EL (cell line): Measurements from ENCODE around the gene LTBP2.
A peak's percentile ranks its signal among the peaks of the same experiment; 100 is the strongest.

Experiments used
- DNase-seq: peaks from one replicate; pipeline ENCODE4 v3.0.0-alpha.2; 2016

The LTBP2 gene

DNA sequence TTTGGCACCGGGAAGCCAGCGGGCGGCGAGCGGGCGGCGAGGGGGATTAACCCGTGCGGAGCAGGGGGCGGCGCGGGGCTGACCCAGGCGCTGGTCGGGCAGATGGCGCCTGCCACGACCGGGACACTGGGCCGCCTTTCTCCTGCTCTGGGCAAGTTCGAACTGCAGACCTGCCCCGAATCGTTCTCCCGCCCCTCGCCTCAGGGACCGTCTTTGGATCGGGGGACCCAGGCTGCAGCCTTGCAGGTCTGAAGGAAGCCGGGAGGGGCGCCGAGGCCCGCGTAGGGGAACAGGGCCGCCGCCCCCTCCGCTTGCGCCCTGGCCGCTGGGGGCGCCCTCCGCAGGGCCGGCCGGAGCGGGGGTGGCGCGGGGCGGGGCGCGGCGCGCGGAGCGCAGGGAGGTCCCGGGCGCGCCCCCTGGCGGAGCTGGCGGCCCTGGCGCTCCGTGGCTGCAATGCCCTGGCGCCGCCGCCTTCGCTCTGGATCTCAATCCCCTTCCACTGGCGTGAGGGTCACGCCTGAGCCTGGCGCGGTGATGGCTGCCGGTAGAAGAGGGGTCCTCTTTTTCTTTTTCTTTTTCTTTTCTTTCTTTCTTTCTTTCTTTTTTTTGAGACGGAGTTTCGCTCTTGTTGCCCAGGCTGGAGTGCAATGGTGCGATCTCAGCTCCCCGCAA lies 449 bp upstream of the LTBP2 start:
- peak; percentile 83 for DNase-seq

DNA sequence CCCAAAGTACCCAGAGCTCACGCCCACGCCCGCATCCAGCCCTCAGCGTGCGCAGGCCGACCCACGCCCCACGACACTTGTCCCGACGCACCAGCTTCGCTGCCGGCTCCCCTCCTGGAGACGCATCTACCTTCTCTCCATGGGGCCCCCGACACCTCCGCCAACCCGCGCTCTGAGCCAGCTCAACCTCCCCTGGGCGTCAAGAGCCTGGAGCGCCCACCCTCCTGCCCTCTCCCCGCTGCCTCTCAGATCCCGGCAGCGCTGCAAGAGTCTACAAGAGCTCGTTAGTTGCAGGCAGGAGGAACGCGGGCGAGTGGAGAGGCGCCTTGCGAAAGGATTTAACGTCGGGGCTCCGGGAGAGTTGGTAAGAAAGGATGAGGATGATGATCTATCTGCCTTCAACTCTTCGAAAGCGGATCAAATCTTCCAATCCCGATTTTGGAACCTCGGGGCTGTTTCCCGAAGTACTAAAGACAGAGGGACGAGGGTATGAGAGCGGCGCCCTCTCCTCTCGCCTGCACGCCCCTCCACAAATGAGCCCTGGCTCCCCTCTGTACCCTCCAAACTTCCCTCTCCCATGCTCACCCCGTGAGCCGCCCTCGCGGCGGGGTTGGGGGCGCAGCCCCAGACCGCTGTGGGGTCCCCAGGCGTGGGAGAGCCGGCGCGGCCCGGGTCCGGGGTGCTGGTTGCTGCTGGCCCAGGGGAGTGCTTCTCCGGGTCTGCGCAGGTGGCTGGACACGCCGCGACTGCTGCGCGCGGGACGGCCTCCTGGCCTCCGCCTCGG lies 979 bp downstream of the LTBP2 start:
- no peak for DNase-seq

DNA sequence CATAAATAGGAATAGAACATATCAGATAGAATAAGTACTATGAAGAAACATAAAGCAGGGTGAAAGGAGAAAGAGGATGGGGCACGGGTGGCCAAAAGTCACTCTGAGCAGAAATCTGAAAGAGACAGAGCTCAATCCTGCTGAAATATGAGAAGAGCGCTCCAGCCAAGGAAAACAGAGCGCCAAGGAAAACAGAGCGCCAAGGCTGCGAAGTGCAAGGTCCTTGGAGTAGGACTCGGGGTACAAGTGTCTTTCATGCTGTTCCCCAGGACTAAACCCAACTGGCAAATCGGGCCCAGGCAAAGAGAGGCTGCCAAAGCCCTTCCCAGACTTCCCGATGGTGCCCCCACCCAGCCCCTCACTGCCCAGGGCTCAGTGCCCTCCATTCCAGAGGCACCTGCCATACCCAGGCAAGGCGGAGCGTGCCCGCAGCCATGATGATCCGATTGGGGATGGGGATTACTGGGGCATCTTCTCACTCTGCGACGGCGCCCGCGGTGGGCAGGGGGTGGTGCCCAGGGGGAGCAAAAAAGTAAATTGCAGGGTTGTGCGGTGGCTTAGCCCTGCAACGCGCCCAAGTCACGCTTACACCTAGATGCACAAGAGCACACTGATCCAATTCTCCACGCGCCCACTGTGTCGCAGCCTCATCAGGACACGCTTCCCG lies 1.7 kb downstream of the LTBP2 start:
- no peak for DNase-seq

DNA sequence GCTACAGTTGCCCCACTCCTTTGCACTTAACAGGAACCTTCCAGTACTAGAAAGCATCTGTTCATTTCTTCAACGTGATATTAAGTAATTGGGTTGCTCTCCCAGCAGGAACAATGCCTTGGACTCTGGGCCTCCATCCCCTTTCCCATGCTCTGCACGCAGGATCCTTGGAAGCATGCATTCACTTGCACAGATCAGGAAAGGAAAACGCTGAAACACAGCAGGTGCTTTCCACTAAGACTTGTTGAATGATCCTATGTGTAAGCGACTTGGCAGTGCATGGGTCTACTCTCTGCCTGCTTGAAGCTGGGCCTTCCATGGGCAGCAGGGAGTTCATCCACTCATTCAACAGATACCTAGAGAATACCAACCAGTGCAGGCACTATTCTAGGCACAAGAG lies 2.3 kb downstream of the LTBP2 start:
- DNase-seq = no peak

DNA sequence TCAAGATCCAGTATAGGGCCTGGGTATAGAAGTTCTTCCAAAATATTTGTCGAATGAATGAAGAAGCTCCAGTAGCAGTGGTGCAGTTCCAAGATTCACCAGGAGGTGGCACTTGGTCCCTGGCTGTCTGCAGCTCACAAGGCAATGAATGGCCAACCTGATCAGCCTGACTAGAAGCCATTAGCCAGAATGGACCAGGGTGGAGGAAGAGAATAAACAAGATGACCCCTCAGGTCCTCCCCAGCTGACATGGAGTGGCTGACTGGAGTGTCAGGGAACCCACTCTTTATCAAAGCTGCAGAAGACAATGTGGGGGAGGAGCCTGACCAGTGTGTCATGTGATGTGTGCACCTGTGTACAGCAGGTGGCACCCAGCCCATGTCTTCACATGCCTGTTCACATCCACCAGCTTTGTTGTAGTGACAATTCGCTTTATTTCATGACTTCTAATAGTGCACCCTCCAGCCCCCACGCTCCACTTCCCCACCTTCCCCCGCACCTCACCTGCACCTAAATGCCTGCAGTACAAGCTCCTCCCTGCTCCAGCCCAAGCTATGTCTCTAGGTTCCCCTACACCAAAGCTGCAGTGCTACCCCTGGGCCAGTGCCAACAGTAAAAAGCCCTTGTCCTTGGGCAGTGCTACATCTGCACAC lies 3.0 kb downstream of the LTBP2 start:
- peak; percentile 85 for DNase-seq

DNA sequence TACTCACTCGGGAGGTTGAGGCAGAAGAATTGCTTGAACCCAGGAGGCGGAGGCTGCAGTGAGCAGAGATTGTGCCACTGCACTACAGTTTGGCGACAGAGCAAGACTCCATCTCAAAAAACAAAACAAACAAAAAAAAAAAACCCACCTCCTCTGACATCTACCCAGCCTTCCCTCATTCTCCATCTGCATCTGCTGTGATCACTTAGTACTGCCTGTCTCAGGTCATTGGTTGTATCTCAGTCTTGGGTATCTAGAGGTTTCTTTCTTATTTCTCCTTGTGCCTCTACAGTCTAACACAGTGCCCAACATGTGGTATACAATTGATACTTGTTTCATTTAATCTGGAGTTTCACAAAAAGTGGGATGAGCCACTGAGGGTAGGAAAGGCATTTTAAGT lies 5.3 kb downstream of the LTBP2 start:
- DNase-seq = no peak

DNA sequence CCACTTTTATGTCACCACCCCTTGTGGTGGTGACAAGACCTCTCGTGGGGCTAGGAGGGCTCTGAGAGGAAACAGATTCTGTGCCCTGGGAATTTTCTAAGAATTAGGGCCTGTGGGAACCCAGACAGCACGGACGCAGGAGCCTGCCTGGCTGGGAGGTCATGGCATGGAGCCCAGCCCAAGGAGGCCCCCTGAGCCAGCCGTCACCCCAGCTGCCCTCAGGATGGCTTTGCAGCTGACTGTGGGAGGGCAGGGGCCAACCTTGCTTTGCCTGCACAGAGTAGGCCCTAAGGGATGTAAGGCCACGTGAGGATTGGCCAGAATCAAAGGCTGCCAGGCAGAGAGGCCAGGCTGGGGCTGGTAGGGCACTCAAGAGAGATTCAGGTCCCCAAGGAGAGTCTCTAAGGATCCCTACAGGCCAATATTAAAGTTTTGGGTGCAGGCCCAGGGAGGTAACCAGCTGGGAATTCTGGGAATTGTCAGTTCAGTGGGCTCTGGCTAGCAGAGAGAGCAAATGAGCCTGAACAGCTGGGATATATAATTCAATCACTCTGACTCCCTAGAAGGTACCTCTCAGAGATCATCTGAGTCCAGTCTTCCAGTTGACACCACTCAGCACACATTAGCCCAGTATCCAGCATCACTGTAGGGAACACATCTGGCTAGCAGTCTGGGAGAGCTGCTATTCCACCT lies 6.4 kb downstream of the LTBP2 start:
- no peak for DNase-seq

DNA sequence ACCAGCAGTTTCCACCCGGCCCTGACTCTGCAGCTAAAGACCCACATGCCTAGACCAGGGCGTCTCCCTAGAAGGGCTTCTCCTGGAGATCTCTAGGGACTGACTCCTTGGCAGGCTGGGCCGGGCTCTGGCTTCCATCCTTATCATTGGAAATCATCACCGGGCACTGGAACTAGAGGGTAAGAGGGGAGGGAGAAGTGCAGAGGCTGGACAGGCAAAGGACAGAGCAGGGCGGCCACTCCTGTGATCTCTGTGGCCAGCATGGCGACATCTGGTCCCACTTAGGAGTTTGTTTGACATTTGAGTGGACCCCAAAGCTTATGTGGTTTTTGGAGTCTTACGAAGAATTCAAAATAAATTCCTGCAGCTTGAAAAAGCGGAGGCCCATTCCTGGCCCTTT lies 7.1 kb downstream of the LTBP2 start:
- DNase-seq = peak; percentile 30

DNA sequence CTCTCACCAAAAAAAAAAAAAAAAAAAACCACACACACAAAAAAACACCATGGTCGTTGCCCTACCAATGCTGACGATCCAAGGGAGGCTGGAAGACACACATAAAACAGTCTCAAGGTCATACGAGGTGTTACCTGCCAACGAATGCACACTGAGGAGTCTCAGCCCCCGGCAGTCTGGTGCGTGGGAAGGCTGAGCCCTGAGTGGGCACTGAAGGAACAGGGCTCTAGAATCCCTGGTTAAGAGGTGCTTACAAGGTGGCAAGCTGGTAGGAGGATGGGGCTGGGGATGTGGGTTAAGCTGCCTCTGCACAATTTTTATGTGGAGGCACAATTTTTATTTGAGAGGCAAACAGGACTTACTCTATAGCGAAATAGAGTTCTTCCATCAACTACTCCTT lies 7.9 kb downstream of the LTBP2 start:
- DNase-seq = no peak

DNA sequence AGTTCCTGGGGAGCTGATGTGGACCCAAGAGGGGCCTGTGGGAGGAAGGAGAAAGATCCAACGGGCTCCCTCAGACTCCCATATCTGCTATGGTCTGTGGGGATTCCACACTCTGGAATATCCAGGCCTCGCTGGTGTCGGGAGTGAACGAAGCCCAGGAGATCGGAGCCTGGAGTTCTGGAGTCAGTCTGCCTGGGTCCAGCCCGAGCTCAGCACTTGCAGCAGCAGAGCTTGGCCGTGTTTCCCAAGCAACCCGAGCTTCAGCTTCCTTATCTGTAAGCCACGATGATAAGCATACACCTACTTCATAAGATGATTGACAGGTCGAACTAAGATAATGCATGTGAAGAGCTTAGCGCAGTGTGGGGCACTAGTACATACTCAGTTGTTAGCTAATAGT lies 10.1 kb downstream of the LTBP2 start:
- DNase-seq = no peak

DNA sequence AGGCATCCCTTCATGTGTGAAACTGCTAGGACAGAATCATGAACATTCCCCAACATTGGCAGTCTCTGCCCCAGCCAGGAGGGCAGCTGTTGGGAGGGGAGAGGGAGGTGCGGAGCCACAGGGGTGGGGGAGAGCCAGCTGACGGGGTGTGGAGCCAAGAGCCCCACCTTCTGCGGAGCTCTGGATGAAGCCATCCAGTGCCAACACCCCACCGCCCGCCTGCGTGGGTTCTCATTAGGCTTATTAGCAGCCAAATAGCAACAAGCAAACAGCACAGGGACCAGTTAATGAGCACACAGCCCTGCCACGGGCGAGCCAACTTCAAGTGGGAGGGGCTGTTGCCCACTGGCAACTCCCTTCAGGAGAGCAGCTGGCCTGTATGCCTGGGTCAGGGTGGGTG lies 12.1 kb downstream of the LTBP2 start:
- no peak for DNase-seq

DNA sequence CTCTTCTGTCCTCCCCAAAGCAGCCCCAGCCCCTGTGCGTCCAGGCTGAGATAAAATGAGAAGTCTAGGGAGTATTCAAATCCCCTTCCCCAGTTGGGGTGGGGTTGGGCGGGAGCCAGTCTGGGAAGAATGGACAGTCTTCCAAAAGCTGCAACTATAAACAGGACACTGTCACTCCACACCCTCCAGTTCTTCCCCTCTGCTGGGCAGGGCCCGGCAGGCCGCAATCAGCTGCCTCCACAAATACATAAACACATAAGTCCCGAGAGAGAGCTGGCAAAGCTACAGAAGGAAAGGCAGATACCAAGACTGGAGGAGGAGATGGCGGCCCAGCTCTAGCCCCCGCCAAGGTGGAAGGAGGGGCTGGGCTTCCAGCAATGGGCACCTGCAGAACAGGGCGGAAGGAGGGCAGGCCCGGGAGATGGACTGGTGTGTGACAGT lies 12.7 kb downstream of the LTBP2 start:
- no peak for DNase-seq

DNA sequence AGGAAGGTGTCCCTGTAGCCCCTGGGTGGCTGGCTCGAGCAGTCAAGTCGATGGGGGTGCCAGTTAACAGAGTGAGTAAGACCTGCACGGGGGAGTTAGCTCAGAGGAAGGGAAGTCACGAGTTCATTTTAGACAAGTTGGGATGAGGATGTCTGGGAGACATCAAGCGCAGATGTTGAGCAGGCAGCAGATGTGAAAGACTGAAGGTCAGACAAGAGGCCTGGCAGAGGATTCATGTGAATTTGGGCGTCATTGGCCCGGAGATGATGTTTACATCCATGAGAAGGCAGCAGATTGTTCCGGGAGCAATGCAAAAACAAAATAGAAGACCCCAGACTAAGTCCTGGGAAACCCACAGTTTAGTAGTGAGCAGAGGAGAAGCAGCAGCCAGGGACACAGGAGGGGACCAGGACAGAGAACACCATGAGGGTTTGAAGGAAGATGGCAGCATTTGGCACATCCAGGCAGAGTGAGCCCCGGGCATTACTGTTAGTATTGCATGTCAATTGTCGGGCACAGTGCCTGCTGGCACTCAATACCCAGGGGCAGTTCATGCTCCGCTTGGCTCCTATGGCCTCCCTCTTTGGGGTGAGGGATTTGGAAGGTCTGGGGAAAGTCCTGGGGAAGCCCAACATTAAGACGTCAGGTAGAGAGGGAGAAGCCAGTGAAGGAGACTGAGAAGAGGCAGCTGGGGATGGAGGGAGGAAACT lies 15.1 kb downstream of the LTBP2 start:
- no peak for DNase-seq

DNA sequence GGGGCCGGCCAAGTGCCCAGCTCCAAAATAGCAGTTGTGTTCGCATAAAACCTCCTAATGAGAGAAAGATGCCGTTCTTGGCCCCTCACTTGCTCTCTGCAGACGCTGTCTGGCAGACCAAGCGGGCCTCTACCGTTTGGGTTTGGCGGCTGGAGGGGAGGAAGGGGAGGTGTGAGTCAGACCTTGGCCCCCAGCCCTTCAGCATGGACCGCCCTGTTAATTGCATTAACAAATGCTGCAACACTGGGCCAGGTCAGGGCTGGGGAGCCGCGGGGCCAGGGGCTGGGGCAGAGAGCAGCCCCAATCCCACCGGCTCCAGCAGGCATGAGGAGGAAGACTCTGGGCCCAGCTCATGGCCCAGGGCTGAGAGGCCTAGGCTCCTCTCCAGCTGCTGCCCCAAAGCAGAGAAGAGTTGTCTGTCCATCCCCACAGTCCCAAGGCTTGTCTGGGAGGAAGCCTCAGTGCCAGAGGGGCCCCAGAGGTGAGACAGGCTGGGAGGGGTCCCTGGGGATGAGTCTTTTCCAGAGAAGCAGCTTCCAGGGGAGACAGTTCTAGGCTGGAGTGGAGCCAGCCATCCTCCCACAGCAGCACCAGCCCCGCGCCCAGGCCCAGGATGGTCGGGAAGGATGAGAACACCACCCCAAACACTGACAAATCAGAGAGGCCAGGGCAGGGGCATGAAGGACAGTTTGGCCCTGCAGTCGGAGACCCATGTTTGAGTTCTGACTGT lies 16.9 kb downstream of the LTBP2 start:
- no peak for DNase-seq

DNA sequence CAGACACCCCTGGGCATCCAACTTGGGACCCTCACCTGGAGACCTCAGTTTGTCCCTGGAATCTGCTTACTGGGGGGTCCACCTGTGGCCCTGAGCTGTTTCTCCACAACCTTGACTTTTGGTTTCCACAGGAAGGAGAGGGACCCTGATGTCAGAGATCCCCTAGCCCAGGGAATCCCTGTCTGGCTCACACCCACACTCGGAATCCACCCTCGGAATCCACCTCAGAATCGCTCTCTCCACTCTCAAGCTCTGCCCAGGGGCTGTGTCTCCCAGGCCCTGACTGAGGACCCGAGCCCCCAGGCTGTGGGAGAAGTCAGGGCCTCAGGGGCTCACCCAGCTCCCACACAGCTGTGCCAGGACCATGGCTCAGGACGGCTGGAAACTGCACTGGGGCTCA lies 17.4 kb downstream of the LTBP2 start:
- DNase-seq = no peak

DNA sequence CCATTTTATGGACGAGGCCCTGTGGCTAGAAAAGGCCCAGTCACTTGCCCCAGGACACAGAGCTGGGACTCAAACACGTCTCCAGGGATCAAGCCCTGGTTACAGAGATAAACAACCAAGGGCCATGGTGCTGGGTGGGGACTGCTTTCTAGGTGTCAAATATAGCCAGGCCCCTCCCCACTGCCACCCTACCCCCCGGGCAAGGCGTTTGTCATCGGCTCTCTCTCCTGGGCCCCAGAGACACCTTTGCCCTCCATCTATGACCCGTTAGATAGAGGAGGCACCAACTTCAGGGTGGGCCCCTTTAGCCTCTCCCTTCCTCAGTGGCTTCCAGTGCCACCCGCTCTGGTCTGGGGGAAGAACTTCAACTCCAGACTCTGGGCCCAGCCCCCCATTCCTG lies 18.0 kb downstream of the LTBP2 start:
- no peak for DNase-seq

DNA sequence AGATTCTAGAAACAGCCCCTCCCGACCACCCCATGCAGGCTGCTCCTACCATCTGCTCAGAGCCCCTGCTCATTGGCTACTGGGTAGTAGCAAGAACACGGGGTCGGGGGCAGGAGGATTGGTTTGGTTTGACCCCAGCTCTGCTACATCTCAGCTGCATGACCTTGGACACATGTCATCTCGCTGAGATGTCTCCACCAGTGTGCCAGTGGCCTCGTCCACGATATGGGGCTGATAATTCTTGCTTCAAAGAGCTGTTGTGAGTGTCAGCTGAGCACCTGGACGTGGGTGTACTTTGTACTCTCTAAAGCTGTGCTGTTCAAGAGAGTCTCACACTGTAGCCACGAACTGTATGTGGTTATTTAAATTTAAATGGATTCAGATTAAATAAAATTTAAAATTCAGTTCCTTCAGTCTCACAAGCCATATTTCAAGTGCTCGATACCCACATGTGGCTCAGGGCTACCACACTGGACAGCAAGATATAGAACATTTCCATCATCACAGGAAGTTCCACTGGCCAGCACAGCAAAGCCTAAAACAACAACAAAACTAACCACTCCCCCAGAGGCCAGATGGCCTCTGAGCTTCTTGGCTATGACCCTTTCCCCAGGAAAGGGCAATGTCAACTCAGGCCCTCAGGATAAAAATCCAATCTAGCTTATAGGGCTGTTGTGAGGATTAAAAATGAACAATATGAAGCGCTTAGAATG lies 18.6 kb downstream of the LTBP2 start:
- no peak for DNase-seq

DNA sequence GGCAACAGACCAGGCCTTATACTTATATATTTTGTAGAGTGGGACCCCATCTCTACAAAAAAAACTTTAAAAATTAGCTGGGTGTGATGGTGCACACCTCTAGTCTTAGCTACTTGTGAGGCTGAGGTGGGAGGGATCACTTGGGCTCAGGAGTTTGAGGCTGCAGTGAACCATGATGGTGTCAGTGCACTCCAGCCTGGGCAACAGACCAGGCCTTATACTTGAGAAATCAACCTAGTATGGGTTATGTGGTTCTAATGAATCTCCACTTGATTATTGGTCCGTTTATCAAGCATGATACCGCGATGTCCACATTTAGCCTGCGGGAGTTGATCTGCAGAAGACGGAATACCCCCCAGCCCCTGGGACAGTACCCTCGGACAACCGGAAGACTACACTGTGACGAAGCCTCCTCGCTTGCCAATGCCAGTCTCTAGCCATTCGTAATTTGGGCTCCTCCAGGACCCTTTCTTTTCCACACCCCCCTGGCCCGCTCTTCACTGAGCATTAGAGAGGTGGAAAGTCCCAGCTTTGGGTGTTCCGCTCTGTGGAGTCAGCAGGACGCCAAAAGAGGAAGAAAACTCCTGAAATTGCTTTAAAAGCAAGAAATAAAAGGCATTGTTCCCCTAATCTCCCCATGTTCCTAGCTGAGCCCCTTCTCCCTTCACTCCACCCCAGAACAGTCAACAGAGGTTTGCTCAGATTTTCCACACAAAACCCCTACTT lies 19.4 kb downstream of the LTBP2 start:
- no peak for DNase-seq

DNA sequence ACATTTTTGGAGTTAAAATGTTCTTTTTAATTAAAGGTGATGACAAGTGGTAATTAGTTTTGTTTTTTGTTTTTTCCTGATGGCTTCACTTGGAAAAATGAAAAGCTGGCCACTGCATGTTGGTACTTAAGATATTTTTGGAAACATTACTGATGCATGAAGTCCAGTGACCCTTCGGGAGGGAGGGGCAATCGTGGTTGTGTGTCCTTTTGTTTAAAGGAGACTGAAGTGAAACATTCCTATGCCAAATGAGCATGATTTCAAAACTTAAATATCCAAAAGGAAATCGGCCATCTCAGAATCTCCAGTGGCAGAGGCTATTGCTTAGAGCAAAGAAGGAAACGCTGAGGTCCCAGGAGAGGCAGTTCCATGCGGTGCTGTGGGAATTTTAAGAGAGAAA lies 20.1 kb downstream of the LTBP2 start:
- no peak for DNase-seq

DNA sequence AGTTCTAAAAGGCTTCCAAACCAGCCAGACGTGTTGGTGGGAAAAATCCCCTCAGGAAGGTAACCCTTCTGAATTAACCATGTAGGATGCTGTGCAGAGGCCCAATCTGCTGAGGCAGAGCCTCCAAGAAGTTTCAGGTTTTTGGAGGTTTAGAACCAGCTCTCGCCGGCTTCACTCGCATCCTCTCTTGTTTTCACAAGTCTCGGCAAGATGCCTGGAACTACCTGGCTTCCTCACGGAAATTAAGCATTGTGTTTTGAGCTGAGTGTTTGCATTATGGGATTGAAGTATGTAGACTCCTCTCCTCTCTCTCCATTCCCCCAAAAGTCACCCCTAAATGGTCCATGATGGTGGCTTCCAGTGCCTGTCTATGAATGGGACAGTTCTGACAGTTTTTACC lies 20.6 kb downstream of the LTBP2 start:
- no peak for DNase-seq
